Stimulated activated CD4-positive, alpha-beta T cell treated with anti-CD3 and anti-CD28 coated beads, Interleukin-12 subunit alpha, Interleukin-12 subunit beta, amount 100 ng/mL, for 48 hours (primary cell): ENCODE measurements around the gene CNTNAP2.
"Not testable (repeated sequence)": the region's sequence is repeated elsewhere in the genome, so short reads cannot be mapped to it uniquely, and the experiment has no call there.

Source experiments
- DNase-seq, 3 donors: peaks; one replicate each; pipeline ENCODE4 v3.0.0-alpha.2; 2020; ENCODE audit warnings: low read depth in 2 of 3, low spot score in 1 of 3

Gene CNTNAP2

DNA sequence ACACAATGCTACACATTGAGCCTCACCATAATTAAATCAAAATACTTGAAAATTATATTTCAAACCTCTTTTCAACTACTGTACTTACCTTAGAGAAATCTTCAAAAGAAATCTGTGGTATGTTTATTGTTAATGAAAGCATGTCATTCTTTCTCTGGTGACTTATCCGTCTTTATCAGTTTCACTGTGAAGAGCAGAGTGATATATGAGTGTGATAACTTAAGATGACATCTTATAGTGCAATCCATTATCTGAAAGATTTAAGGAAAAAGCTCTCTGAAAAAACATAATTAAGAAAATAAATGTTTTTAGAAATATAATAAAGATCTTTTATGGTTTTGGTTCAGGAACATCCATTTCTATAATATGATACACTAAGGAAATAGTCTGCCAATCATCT lies 1562.3 kb downstream of the CNTNAP2 start:
- DNase-seq: no peak

DNA sequence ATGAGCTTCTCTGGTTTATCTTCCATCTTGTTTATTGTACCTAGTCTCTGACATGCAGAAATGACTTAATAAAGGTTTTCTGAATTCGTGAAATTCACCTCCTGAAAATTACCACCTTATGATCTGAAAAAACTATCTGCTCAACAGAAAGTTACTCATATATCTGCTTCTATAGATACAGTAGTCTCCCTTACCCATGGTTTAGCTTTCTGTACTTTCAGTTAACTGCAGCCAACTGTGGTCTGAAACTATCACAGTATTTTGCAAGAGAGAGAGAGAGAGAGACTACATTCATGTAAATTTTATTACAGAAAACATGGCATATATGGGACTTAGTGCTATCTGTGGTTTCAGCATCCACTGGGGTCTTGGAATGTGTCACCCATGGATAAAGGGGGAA lies 1564.9 kb downstream of the CNTNAP2 start:
- no peak for DNase-seq

DNA sequence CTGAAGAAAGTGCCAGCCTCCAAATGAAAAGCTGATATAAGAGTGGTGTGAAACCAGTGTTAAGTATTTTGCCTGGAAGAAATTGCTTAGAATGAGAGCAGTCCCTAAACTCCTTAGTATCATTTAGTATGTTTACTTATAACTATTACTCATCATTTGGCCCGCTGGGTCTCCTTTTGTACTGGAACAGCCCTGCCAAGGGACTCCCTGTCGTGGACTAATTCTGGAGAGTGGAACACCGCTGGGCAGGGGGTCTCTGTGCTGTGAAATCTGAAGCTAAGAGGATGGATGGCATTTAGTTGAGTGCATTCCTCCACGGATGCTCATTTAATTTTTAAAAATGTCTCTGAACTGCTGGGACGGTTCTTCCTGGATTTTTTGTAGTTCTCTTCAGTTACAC lies 1584.1 kb downstream of the CNTNAP2 start:
- DNase-seq: no peak

DNA sequence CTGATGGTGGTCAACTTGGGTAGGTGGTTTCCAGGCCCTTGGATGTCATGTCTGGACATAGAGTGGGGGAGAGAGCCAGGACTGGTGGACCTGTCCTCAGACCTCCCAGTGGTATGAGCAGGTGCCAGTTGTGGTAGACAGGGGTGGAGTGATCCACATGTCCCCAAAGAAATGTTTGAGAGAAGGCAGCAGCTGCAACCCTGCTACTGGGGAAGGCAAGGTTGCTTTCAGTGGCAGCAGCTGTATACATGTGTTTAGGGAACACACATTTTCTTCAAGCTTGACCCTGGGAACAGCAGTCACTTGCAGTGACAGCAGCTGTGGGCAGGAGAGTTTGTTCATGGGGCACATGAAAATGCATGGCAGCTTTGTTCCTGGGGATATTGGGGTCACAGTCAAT lies 1591.3 kb downstream of the CNTNAP2 start:
- no peak for DNase-seq

DNA sequence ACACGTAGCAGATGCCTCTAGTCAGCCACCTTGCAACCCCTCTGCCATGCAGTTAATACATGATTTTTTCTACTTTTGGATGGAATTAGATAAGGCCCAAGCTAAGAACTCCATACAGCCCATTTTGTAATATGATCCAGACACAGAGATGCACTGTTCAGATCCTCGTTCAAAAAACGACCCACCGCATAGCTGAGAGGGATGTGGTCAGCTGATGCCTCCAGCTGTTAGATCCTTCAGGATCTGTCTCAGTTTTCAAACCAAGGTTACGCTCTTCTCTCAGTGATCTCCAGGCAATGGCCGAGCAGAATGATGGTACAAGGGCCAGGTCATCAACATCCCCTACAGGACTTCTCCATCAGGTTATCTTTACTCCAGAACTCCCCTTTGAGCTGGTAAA lies 1592.3 kb downstream of the CNTNAP2 start:
- DNase-seq: no peak

DNA sequence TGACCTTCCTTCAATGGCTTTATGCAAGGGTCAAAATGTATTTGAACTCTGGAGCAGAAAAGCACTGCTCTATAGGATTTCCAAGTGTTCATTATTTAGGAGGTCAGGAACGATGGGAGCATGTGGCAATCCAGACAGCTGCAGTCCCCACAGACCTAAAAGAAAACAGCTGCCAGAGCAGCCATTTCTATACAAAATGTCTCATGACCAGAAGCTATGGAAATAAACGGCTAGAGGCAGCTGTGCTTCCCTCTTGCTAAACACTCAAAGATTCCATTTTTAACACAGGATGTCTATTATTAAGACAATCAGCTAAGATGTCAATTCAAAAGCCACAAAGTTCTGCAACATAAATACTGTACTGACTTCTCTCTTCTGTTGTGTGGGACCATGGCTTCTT lies 1594.8 kb downstream of the CNTNAP2 start:
- DNase-seq: no peak

DNA sequence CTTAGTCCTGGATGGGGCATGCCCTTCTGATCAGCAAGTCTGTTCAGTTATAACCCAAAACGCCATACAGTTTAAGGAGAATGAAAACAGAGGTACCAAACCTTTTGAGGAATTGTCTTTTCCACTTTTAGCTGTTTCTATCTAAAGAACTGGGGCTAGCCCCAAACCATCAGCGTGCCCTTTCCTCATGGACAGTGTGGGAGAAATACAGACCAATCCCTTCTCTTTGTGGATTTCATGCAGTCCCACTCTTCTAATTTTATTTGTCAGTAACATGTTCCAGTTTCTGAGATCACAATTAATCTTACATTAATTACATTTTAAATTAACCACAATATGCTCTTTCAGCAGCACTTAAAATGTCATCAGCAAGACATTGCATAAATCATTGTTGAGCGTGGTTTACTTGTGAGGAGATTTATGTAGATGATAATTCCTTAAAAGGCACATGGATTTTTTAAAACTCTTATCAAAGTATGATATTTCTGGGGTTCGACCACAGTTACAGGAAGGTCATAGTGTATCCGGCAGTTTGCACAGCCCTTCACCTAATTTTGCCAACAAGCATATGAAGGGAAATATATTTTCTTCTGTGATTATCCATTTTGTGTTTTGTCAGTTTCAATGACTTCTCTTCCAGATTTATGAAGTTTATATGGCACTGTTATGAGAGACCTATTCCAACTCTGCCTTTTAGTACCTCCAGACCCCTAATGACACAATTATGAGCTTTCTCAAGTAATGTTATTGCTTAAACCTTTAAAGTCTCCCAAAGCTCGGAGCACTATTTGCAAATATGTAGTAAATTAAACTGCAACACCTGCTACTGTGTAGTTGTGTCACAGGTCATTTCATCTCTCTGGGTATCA lies 1605.6 kb downstream of the CNTNAP2 start:
- no peak for DNase-seq

DNA sequence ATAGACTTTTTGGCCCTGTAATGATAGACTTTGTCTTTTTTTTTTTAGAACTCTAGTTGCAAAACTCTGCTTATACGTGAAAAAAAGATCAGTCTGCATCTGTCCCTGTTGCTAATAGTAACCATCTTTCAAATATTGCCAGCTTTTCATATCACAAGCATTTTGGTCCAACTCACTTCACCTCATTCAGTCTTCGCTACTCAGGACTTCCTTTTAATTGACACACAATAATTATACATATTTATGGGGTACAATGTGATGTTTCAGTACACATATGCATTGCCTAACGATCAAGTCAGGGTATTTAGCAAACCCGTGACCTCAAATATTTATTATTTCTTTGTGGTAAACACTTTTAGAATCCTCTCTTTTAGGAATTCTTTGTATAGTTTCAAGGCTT lies 1606.9 kb downstream of the CNTNAP2 start:
- no peak for DNase-seq

DNA sequence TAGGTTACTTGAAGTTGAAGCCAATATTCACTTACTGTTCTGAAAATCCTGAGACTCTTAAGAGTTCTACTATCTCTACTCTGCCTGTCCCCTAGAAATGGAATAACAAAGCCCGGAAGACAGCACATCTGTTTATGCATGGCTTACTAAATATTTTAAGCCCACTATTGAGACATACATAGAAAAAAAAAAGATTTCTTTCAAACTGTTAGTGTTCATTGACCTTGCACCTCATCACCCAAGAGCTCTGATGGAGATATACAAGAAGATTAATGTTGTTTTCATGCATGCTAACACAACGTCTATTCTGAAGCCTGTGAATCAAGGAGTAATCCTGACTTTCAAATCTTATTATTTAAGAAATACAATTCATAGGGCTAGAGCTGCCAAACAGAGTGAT lies 1614.7 kb downstream of the CNTNAP2 start:
- DNase-seq: no peak

DNA sequence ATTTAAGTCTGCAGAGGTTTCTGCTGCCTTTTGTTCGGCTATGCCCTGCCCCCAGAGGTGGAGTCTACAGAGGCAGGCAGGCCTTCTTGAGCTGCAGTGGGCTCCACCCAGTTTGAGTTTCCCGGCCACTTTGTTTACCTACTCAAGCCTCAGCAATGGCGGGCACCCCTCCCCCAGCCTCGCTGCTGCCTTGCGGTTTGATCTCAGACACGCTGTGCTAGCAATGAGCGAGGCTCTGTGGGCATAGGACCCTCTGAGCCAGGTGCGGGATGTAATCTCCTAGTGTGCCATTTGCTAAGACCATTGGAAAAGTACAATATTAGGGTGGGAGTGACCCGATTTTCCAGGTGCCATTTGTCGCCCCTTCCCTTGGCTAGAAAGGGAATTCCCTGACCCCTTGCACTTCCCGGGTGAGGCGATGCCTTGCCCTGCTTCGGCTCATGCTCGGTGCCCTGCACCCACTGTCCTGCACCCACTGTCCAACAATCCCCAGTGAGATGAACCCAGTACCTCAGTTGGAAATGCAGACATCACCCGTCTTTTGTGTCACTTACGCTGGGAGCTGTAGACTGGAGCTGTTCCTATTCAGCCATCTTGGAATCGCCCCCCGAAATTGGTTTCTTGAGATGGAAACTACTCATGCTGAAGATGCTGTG lies 1621.1 kb downstream of the CNTNAP2 start:
- not testable (repeated sequence) for DNase-seq

DNA sequence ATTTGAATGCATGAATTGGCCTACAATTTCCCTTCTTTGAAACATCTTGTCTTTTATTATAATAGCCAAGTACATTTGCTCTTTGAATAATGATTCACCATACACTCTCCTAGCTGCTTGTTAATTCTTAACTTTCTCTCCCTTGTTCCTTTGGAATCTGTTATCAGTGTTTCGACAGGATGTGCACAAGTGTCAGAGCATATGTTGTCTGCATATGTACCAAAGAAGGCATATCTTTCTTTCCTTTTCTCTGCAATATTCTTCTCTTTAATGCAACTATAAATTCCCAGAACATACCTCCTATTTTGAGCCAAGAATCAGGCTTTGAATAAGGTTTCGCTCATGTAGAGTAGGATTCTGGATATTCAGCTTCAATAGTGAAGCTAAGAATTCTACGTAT lies 1625.7 kb downstream of the CNTNAP2 start:
- no peak for DNase-seq

DNA sequence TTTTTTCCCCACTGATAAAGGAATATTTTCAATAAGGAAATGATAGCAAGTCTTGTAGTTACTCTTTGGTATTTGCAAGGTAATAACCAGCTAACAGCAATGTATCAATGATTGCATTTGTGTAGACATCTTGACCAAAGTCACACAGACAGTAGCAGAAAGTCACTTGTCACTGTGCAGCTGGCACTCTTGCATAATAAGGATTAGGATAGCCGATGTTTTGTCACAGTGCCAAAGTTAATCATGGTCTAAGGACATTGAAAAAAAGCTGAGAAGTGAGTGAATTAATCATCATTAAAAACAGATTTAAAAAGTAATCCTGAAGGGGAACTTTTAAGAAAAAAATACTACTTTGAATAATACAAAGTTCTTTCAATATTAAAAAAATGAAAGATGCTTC lies 1639.7 kb downstream of the CNTNAP2 start:
- DNase-seq: no peak

DNA sequence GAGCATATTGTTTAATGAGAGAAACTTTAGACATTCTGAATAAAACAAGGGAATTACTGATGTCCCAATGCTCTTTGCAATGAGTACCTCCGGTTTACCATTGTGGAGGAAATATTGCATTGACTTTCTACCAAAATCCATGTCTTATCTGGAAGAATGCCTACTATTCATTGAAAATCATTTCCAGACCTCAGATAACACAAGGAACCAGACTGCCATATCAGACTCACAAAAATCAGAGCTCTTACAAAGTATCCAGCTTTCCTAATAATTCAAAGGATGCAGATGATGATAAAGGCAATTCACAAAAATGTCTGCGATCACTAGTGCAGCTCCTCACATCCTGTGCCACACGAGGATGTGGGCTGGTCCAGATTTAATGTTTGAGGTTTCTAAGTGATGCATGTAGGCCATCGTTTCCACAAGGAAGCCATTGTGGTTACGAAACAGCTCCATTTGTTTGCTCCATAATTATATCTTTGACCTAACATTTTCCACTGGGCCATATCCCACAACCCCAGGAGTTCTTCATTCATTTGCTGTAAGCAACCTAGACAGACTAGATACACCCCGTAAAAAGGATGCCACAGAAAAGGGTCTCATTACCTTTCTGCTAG lies 1642.8 kb downstream of the CNTNAP2 start:
- no peak for DNase-seq

DNA sequence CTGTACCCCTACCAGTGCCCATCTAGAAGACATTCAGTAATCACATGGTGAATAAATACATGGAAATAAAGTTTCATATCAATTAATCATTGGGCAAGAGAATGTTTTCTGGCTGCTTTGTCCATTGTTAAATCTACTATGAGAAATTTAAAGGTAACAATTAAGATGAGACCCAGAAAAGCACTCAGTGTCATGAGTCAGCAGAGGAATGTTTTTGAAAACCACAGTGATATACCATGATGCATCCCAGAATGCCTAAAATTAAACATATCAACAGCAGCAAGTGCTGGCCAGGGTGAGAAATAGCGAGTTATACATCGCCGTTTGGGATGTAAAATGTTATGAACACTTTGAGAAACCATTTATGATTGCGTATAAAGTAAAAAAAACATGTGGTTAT lies 1648.7 kb downstream of the CNTNAP2 start:
- no peak for DNase-seq

DNA sequence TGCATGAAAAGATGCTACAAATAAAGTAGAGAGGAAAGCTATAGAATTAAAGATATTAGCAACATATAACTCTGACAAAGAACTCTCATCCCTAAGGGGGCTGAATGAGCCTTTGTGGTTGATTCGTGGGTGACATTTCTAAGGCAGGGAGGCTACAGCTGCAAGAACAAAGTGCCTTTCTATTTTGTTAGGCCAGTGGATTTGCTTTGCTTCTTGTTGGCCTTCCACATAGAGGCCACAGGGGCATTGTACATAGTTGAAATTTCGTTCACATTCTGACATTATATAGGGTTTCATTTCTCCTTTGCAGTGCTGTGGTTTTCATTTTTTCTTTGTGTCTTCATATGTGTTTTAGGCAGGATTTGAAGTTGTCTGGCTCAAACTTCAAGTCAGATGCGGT lies 1654.7 kb downstream of the CNTNAP2 start:
- no peak for DNase-seq

DNA sequence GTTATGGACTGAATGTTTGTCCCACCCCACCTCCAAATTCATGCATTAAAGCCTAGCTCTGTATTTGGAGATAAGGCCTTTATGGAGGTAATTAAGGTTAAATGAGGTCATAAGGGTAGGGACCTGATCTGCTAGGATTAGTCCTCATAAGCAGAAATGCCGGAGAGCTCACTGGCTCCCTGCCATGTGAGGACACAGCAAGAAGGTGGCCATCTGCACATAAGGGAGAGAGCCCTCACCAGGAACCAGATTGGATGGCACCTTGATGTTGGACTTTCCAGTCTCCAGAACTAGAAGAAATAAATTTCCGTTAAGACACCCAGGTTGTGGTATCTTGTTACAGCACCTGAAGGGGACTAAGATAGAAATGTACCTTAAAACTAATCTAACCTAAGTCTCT lies 1657.9 kb downstream of the CNTNAP2 start:
- DNase-seq: no peak

DNA sequence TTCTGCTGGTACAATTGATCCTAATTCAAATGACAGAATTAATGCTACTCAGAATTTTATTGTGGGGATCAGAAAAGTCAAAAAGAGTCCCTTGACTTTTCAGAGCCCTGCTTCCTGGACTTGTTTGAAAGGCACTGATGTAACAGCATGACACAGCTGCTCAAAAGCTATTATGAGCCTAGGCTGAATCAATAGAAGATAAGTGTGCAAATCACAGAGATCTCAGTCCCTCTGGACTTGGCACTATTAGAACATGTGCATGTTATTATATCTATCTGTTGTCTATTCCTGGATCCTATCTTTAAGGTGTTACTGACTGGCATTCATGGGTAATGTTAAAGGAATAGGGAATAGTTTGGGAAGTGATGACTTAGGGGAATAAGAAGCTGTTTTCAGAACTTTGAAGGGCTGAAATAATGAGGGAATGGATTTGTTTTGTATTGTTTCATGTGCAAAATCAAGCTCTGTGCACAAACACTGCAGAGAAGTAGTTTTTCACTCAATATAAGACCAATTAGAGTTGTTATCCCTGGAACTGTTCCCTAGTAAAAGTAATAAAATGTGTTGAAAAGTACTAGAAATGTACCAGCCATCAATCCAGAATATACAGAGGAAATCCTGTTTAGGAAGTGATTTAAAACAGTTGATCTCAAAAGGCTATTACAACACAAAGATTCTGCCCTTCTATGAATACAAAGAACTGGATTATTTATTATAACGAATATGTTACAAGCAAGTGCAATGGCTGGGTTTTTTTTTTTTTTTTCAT lies 1659.1 kb downstream of the CNTNAP2 start:
- no peak for DNase-seq

DNA sequence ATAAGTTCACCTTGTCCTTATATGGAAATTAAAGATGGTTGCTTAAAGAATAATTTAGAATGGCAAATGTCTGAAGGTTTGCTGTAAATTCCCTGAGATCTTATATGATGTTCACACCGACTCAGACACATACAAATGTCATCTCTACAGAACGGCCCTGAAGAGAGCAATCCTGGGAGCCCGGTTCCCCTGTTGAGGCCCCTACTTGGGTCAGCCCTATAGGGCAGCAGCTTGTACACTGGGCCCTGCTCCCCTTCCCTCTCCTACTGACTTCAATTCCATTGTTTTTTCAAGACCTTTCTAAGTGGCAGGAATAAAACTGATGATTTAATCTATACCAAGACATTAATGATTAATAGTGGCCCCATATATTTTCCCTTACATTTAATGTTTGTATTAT lies 1660.7 kb downstream of the CNTNAP2 start:
- DNase-seq: no peak

DNA sequence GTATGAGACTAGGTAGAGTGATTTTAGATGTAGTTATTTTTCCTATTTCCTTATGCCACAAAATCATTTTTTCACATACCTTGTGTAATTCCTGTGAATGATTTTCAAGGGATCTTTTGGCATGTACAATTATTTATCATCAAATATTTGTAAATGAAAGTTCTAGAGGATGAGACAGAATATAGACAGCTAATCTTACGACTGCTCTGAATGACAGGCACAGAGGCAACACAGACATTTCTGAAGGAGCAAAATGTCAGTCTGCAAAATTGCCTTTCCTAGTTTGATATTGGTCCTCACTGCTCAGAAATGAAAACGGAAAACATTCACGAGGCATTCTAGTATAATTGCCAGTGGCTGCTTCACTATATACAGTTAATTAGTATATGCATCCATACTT lies 1663.3 kb downstream of the CNTNAP2 start:
- no peak for DNase-seq

DNA sequence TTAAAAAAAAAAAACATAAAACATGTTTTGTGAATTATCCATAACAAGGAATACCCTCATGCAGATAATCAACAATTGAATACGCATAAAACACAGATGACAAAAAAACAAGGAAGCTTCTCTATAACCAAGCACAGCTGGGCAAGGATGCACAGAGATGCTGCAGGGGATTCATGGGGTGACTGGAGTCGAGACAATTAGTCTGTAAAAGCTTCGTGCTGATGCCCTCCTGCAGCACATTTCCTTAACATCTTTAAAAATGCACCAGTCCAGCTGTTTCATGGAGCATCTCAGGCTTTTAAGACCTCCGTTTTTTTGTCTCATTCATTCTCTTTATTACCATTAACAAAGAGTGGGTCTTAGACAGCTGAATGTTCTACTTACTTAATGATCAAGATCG lies 1680.0 kb downstream of the CNTNAP2 start:
- DNase-seq: no peak

DNA sequence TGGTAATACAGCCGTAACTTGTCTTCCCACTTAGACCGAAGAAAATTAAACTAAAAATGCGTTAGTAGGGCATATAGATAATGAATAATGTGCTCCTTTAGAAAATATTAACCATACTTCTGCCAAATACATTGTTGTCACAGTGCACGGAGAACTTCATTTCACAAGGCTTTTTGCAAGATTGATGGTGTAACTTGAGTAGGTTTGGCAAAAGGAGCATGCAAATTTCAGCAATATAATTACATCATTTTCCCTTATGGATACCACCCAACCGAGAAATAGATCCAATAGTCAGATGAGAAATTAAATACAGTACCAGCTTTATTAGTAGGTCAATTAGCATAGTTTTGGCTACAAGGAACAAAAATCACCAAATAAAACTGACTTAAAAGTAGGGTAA lies 1681.4 kb downstream of the CNTNAP2 start:
- no peak for DNase-seq

DNA sequence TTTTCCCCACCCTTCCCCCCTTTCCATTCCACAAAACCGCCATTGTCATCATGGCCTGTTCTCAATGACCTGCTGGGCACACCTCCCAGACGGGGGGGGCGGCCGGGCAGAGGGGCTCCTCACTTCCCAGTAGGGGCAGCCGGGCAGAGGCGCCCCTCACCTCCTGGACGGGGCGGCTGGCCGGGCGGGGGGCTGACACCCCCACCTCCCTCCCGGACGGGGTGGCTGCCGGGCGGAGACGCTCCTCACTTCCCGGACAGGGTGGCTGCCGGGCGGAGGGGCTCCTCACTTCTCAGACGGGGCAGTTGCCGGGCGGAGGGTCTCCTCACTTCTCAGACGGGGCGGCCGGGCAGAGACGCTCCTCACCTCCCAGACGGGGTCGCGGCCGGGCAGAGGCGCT lies 1685.2 kb downstream of the CNTNAP2 start:
- DNase-seq: not testable (repeated sequence)
